BLaER1 treated with 17β-estradiol and CSF1 and Interleukin-3, amounts not matched to agents 10 nM and 100 nM (cell line): Measurements from ENCODE around the gene MAP2.

Experiments
- H3K27ac ChIP-seq, 11 experiments: shearing (Covaris generic); formaldehyde crosslinking; 2 replicates each; pipeline ENCODE4 v1.8.1; 2022
- H3K27me3 ChIP-seq, 11 experiments: shearing (Covaris generic); formaldehyde crosslinking; 2 replicates each; pipeline ENCODE4 v1.8.1; 2022
- H3K36me3 ChIP-seq, 11 experiments: shearing (Covaris generic); formaldehyde crosslinking; 2 replicates each; pipeline ENCODE4 v1.8.1; 2022
- H3K4me1 ChIP-seq, 10 experiments: shearing (Covaris generic); formaldehyde crosslinking; 2 replicates each; pipeline ENCODE4 v1.8.1; 2022
- H3K4me2 ChIP-seq, 11 experiments: shearing (Covaris generic); formaldehyde crosslinking; 2 replicates each; pipeline ENCODE4 v1.8.1; 2022
- H3K4me3 ChIP-seq, 10 experiments: shearing (Covaris generic); formaldehyde crosslinking; 2 replicates each; pipeline ENCODE4 v1.8.1; 2022
- H3K9ac ChIP-seq, 11 experiments: shearing (Covaris generic); formaldehyde crosslinking; 2 replicates each; pipeline ENCODE4 v1.8.1; 2022
- H3K9me3 ChIP-seq, 11 experiments: shearing (Covaris generic); formaldehyde crosslinking; replicated peaks in 1 of 11; 2 replicates each; pipeline ENCODE4 v1.8.1; 2022
- H4K20me1 ChIP-seq, 11 experiments: shearing (Covaris generic); formaldehyde crosslinking; 2 replicates each; pipeline ENCODE4 v1.8.1; 2022
- Cebpa-rat ChIP-seq, 11 experiments: shearing (Covaris generic); IDR thresholded peaks; 2 replicates each; pipeline ENCODE4 v1.8.1; 2022

MAP2 gene

GRCh38 chr2:209549589-209549988 is 125.7 kb downstream of the MAP2 start:
- TF ChIP-seq Cebpa-rat (IDR thresholded peaks at IDR 0.05), result peak in 2 of 11 experiments; percentile 40 to 51; a peak in 2 of 22 replicates
- H3K4me1 ChIP-seq, result peaks cover 22 to 56% (median 50%) of the 10 kb centered on the region in 10 experiments
- peak overlapping the region in 9 of 11 experiments; percentile 33 to 78 (median 70); a peak in 18 of 22 replicates for H3K27ac ChIP-seq
- no peaks in the 10 kb centered on the region for H3K27me3 ChIP-seq
- peak overlapping the region in 6 of 10 experiments; percentile 1 to 38 (median 28); a peak in 6 of 20 replicates for H3K4me3 ChIP-seq
- peak overlapping the region; percentile 36 to 85 (median 70); a peak in 21 of 22 replicates for H3K4me2 ChIP-seq
- peak overlapping the region in 6 of 11 experiments; percentile 12 to 58 (median 36); a peak in 9 of 22 replicates for H3K9ac ChIP-seq
- peaks cover 0 to 17% (median 6%) of the 10 kb centered on the region in 11 experiments; a peak in 6 of 22 replicates for H3K9me3 ChIP-seq
- no peaks in the 10 kb centered on the region for H4K20me1 ChIP-seq
- no peaks in the 10 kb centered on the region for H3K36me3 ChIP-seq

DNA sequence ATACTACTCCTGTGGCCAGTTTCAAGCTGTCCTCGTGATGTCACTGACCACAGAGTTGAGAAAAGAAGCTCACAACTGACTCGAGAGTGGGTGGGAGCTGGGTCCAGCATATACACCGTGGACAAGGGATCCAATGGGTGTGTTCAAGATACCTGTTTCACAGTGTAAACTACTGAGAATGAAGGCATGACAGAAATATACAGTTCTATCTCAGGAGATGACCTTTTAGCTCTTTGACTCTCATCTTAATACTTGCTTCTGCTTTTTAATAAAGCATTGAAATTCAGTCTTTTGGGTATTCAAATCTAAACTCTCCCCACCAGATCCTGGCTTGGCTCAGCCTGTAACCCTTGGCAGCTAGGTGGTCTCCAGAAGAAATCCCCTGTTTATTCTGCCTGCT is 130.1 kb downstream of the MAP2 start:
- TF ChIP-seq Cebpa-rat (IDR thresholded peaks at IDR 0.05), result no peak
- H3K4me2 ChIP-seq, result 0 out of 22 replicates have a peak overlapping the region, but pooled peaks of 1 of the 11 experiments have one; percentile 17
- H3K27ac ChIP-seq, result no peak overlapping the region
- H3K27me3 ChIP-seq, result no peaks in the 10 kb centered on the region
- peaks cover 0 to 7% (median 2%) of the 10 kb centered on the region in 11 experiments; a peak in 4 of 22 replicates for H3K9me3 ChIP-seq
- H3K4me1 ChIP-seq, result peaks cover 19 to 45% (median 40%) of the 10 kb centered on the region in 10 experiments
- no peaks in the 10 kb centered on the region for H3K36me3 ChIP-seq
- no peak overlapping the region for H3K9ac ChIP-seq
- no peaks in the 10 kb centered on the region for H4K20me1 ChIP-seq
- no peak overlapping the region for H3K4me3 ChIP-seq

- no peak for TF ChIP-seq Cebpa-rat (IDR thresholded peaks at IDR 0.05)
- Histone ChIP-seq H3K4me1 (peaks cover 6 to 20% (median 15%) of the 10 kb centered on the region in 10 experiments; a peak in 17 of 20 replicates), H3K36me3 (no peaks in the 10 kb centered on the region), H3K27me3 (no peaks in the 10 kb centered on the region), H3K4me3 (no peak overlapping the region), H3K9me3 (0 out of 22 replicates have a peak, but pooled peaks cover 0 to 7% (median 0%) of the 10 kb centered on the region in 11 experiments), H3K4me2 (no peak overlapping the region), H3K27ac (no peak overlapping the region), H4K20me1 (no peaks in the 10 kb centered on the region), H3K9ac (no peak overlapping the region)
Observed at GRCh38 chr2:209556354-209556961, 132.6 kb downstream of the MAP2 start.

DNA sequence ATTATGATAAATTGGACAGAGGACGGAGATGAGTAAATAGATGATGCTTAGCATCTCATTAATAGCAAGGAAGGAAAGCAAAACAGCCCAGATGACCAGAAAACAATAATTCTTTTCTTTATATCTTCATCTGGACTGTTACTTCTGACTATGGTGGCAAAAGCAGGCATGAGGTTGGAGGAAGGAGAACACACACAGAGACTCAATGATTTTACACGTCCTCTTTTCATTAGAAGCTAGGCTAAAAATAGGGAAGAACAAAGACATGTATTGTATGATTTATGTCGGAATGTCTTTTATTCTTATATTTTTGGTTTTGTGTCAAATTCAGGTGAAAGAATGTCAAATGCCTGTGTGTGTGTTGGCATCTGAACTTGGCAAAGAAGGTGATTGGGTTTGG is 137.1 kb downstream of the MAP2 start:
- TF ChIP-seq Cebpa-rat (IDR thresholded peaks at IDR 0.05), result no peak
- H3K27ac ChIP-seq, result no peak overlapping the region
- no peak overlapping the region for H3K4me2 ChIP-seq
- H3K9ac ChIP-seq, result no peak overlapping the region
- no peaks in the 10 kb centered on the region for H4K20me1 ChIP-seq
- no peaks in the 10 kb centered on the region for H3K4me1 ChIP-seq
- H3K4me3 ChIP-seq, result no peak overlapping the region
- H3K27me3 ChIP-seq, result no peaks in the 10 kb centered on the region
- no peaks in the 10 kb centered on the region for H3K36me3 ChIP-seq
- H3K9me3 ChIP-seq, result no peaks in the 10 kb centered on the region

GRCh38 chr2:209563453-209563852 is 139.6 kb downstream of the MAP2 start:
- peaks cover 0 to 11% (median 7%) of the 10 kb centered on the region in 10 experiments; a peak in 6 of 20 replicates for H3K4me1 ChIP-seq
- H4K20me1 ChIP-seq, result no peaks in the 10 kb centered on the region
- no peak for TF ChIP-seq Cebpa-rat (IDR thresholded peaks at IDR 0.05)
- H3K27me3 ChIP-seq, result no peaks in the 10 kb centered on the region
- H3K9me3 ChIP-seq, result no peaks in the 10 kb centered on the region
- H3K27ac ChIP-seq, result no peak overlapping the region
- H3K9ac ChIP-seq, result no peak overlapping the region
- H3K4me3 ChIP-seq, result no peak overlapping the region
- no peak overlapping the region for H3K4me2 ChIP-seq
- no peaks in the 10 kb centered on the region for H3K36me3 ChIP-seq

DNA sequence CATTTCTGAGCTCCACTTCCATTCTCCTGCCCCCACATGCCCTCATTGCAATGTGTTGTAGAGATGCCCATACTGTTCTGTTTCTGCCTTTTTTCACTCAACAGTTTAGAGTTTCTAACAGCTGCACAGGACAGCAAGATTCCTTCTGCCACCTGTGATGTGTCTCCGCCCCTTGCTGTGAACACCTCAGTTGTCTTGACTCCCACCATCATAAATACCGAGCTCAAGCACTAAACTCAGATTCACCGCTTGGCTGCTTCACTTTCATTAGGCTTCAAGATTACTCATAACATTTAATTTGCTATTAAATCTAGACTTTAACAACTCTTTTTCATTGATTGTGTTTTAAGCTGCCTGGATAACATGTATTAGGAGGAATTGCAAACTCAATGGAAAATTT is 141.0 kb downstream of the MAP2 start:
- H4K20me1 ChIP-seq, result no peaks in the 10 kb centered on the region
- no peaks in the 10 kb centered on the region for H3K36me3 ChIP-seq
- H3K27ac ChIP-seq, result no peak overlapping the region
- no peak overlapping the region for H3K9ac ChIP-seq
- H3K4me3 ChIP-seq, result no peak overlapping the region
- peaks cover 0 to 11% (median 7%) of the 10 kb centered on the region in 10 experiments; a peak in 6 of 20 replicates for H3K4me1 ChIP-seq
- H3K27me3 ChIP-seq, result no peaks in the 10 kb centered on the region
- H3K9me3 ChIP-seq, result no peaks in the 10 kb centered on the region
- no peak for TF ChIP-seq Cebpa-rat (IDR thresholded peaks at IDR 0.05)
- no peak overlapping the region for H3K4me2 ChIP-seq

- Histone ChIP-seq H3K27me3 (no peaks in the 10 kb centered on the region), H3K4me2 (no peak overlapping the region), H3K4me1 (peaks cover 0 to 11% (median 7%) of the 10 kb centered on the region in 10 experiments; a peak in 6 of 20 replicates), H3K9ac (no peak overlapping the region), H4K20me1 (no peaks in the 10 kb centered on the region), H3K9me3 (no peaks in the 10 kb centered on the region), H3K27ac (no peak overlapping the region), H3K36me3 (no peaks in the 10 kb centered on the region), H3K4me3 (no peak overlapping the region)
- TF ChIP-seq Cebpa-rat (IDR thresholded peaks at IDR 0.05), result no peak
Observed at GRCh38 chr2:209565896-209566582, 142.2 kb downstream of the MAP2 start.

GRCh38 chr2:209570194-209570593 is 146.3 kb downstream of the MAP2 start:
- H3K9me3 ChIP-seq, result no peaks in the 10 kb centered on the region
- H4K20me1 ChIP-seq, result no peaks in the 10 kb centered on the region
- peaks cover 0 to 11% (median 7%) of the 10 kb centered on the region in 10 experiments; a peak in 6 of 20 replicates for H3K4me1 ChIP-seq
- H3K27me3 ChIP-seq, result no peaks in the 10 kb centered on the region
- no peak for TF ChIP-seq Cebpa-rat (IDR thresholded peaks at IDR 0.05)
- no peak overlapping the region for H3K4me2 ChIP-seq
- H3K9ac ChIP-seq, result no peak overlapping the region
- H3K36me3 ChIP-seq, result no peaks in the 10 kb centered on the region
- H3K27ac ChIP-seq, result no peak overlapping the region
- no peak overlapping the region for H3K4me3 ChIP-seq

DNA sequence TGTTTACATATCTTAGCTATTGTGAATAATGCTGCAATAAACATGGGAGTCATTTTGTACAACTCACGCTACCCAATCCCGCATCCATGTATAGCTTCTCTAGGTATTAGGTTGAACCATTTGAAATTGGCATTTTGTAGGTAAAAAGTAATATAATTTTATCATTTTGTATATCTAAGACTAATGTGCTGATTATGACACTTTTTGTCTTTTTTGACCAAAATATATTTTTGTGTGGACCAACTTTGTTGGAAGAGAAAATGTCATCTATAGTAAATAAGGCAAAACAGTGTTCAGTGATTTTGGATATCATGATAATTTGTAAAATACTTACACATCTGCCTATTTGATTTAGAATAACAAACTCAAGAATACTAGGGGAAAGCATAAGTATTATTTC is 150.7 kb downstream of the MAP2 start:
- H3K27ac ChIP-seq, result no peak overlapping the region
- no peaks in the 10 kb centered on the region for H3K36me3 ChIP-seq
- H4K20me1 ChIP-seq, result no peaks in the 10 kb centered on the region
- H3K27me3 ChIP-seq, result no peaks in the 10 kb centered on the region
- no peak overlapping the region for H3K9ac ChIP-seq
- H3K4me2 ChIP-seq, result no peak overlapping the region
- peaks cover 0 to 3% (median 0%) of the 10 kb centered on the region in 10 experiments; a peak in 1 of 20 replicates for H3K4me1 ChIP-seq
- H3K4me3 ChIP-seq, result no peak overlapping the region
- no peaks in the 10 kb centered on the region for H3K9me3 ChIP-seq
- TF ChIP-seq Cebpa-rat (IDR thresholded peaks at IDR 0.05), result no peak
